ENCODE results near the gene GMPR2. TPM values are rescaled to one million over a fixed set of nuclear protein-coding genes. Genes with fewer than 3 reads are reported as not detected.
A peak's percentile ranks its signal among the peaks of the same experiment; 100 is the strongest.

GMPR2 gene
- total and polyA plus RNA-seq, 2 experiments from 2014 or later = 60.6 to 70.6 TPM

DNA sequence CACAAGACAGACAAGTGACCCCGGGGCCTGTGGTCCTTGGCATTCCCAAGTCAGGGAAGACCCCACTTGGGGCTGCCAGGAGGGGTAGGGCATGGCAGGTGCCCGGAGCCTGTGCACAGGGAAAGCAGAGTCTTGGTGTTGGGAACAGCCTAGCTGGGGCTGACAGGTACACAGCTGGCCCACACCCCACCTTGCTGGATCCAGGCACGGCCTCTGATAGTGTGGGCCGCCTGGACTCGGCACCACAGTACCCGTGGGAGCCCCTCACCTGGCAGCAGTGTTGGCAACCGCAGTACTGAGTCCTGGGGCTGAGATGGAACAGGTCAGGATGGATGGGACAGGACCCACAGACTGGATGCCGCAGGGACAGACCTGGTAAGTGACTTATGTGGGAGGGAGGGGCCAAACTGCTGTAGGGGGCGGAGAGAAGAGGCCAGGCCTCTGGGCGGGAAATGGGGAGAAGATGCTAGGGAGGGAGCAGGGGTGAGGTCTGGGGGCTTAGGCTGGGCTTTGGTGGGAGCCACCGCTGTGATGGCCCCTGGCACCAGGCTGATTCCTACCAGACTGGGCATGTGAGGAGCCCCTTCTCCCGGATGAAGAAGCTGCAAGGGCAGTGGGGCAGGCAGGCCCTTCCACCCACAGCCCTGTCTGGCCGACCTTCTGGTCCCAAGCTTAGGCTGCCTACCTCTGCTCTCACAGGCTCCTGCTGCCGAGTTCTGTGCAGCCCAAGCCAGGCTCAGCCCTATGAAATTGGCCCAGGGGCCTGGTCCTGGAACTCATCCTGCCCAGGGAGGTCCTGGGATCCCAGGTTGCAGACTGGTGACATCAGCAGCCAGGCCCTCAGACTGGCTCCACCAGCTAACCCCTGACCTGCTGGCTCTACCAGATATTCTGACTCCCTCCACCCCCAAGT lies 30.3 kb downstream of the GMPR2 start, which contains the start of gene TGM1:
TGM1 (minus strand) TSS at position 357 of the 913 bp plus-strand sequence. CDS start 825 bp downstream, outside the sequence.
- H3K4me3 ChIP-seq = no peak within 1 kb of the TSS
- no peak within 1 kb of the TSS for H2AFZ ChIP-seq
- Mint-ChIP-seq H3K36me3 (ENCODE audit: low read depth) (peaks cover 6% of the 10 kb centered on the region; the same call in 2 of the 3 replicates), H3K27me3 (ENCODE audit: insufficient read depth, low read depth, poor library complexity) (peaks cover 13% of the 10 kb centered on the region), H3K9me3 (no peaks in the 10 kb centered on the region), H3K27ac (no peak within 1 kb of the TSS), H3K4me1 (peaks cover 7% of the 10 kb centered on the region), H3K4me3 (no peak within 1 kb of the TSS)
- H3K79me2 ChIP-seq (replicated peaks; ENCODE audit: insufficient read depth) = no peaks in the 10 kb centered on the region
- DNase-seq (ENCODE audit: low spot score) (peak; percentile 56), ATAC-seq (peak; percentile 72)
- no peaks in the 10 kb centered on the region for H3K4me1 ChIP-seq (ENCODE audit: insufficient read depth)
- no peaks in the 10 kb centered on the region for H4K20me1 ChIP-seq (replicated peaks; ENCODE audit: insufficient read depth)
- H3K9me2 ChIP-seq (ENCODE audit: insufficient read depth) = no peaks in the 10 kb centered on the region
- no peak within 1 kb of the TSS for H3K27ac ChIP-seq (ENCODE audit: low read depth)
- H3K4me2 ChIP-seq = no peak within 1 kb of the TSS
- no peaks in the 10 kb centered on the region for H3K27me3 ChIP-seq (ENCODE audit: insufficient read depth)
- H3F3A ChIP-seq (replicated peaks; ENCODE audit: low read depth) = no peaks in the 10 kb centered on the region
- TF ChIP-seq, protein P1, sequence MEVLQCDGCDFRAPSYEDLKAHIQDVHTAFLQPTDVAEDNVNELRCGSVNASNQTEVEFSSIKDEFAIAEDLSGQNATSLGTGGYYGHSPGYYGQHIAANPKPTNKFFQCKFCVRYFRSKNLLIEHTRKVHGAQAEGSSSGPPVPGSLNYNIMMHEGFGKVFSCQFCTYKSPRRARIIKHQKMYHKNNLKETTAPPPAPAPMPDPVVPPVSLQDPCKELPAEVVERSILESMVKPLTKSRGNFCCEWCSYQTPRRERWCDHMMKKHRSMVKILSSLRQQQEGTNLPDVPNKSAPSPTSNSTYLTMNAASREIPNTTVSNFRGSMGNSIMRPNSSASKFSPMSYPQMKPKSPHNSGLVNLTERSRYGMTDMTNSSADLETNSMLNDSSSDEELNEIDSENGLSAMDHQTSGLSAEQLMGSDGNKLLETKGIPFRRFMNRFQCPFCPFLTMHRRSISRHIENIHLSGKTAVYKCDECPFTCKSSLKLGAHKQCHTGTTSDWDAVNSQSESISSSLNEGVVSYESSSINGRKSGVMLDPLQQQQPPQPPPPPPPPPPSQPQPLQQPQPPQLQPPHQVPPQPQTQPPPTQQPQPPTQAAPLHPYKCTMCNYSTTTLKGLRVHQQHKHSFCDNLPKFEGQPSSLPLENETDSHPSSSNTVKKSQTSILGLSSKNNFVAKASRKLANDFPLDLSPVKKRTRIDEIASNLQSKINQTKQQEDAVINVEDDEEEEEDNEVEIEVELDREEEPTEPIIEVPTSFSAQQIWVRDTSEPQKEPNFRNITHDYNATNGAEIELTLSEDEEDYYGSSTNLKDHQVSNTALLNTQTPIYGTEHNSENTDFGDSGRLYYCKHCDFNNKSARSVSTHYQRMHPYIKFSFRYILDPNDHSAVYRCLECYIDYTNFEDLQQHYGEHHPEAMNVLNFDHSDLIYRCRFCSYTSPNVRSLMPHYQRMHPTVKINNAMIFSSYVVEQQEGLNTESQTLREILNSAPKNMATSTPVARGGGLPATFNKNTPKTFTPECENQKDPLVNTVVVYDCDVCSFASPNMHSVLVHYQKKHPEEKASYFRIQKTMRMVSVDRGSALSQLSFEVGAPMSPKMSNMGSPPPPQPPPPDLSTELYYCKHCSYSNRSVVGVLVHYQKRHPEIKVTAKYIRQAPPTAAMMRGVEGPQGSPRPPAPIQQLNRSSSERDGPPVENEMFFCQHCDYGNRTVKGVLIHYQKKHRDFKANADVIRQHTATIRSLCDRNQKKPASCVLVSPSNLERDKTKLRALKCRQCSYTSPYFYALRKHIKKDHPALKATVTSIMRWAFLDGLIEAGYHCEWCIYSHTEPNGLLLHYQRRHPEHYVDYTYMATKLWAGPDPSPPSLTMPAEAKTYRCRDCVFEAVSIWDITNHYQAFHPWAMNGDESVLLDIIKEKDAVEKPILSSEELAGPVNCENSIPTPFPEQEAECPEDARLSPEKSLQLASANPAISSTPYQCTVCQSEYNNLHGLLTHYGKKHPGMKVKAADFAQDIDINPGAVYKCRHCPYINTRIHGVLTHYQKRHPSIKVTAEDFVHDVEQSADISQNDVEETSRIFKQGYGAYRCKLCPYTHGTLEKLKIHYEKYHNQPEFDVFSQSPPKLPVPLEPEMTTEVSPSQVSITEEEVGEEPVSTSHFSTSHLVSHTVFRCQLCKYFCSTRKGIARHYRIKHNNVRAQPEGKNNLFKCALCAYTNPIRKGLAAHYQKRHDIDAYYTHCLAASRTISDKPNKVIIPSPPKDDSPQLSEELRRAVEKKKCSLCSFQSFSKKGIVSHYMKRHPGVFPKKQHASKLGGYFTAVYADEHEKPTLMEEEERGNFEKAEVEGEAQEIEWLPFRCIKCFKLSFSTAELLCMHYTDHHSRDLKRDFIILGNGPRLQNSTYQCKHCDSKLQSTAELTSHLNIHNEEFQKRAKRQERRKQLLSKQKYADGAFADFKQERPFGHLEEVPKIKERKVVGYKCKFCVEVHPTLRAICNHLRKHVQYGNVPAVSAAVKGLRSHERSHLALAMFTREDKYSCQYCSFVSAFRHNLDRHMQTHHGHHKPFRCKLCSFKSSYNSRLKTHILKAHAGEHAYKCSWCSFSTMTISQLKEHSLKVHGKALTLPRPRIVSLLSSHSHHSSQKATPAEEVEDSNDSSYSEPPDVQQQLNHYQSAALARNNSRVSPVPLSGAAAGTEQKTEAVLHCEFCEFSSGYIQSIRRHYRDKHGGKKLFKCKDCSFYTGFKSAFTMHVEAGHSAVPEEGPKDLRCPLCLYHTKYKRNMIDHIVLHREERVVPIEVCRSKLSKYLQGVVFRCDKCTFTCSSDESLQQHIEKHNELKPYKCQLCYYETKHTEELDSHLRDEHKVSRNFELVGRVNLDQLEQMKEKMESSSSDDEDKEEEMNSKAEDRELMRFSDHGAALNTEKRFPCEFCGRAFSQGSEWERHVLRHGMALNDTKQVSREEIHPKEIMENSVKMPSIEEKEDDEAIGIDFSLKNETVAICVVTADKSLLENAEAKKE (CRISPR knock-in tag; IDR thresholded peaks at IDR 0.05) = no peak
- TF ChIP-seq ZNF114 (CRISPR knock-in tag; IDR thresholded peaks at IDR 0.05) = no peak
- no peak for TF ChIP-seq STAT1 (IDR thresholded peaks at IDR 0.05; ENCODE audit: unreplicated experiment)
- TF ChIP-seq EZH2 (IDR thresholded peaks at IDR 0.05; ENCODE audit: low read depth, unreplicated experiment) = no peak
- TF ChIP-seq, protein P2, sequence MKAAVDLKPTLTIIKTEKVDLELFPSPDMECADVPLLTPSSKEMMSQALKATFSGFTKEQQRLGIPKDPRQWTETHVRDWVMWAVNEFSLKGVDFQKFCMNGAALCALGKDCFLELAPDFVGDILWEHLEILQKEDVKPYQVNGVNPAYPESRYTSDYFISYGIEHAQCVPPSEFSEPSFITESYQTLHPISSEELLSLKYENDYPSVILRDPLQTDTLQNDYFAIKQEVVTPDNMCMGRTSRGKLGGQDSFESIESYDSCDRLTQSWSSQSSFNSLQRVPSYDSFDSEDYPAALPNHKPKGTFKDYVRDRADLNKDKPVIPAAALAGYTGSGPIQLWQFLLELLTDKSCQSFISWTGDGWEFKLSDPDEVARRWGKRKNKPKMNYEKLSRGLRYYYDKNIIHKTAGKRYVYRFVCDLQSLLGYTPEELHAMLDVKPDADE (IDR thresholded peaks at IDR 0.05) = no peak
- TF ChIP-seq ZNF331 (CRISPR knock-in tag; IDR thresholded peaks at IDR 0.05; ENCODE audit: low read depth) = no peak
- TF ChIP-seq JUNB (IDR thresholded peaks at IDR 0.05; ENCODE audit: unreplicated experiment) = no peak
- TF ChIP-seq, protein P3, sequence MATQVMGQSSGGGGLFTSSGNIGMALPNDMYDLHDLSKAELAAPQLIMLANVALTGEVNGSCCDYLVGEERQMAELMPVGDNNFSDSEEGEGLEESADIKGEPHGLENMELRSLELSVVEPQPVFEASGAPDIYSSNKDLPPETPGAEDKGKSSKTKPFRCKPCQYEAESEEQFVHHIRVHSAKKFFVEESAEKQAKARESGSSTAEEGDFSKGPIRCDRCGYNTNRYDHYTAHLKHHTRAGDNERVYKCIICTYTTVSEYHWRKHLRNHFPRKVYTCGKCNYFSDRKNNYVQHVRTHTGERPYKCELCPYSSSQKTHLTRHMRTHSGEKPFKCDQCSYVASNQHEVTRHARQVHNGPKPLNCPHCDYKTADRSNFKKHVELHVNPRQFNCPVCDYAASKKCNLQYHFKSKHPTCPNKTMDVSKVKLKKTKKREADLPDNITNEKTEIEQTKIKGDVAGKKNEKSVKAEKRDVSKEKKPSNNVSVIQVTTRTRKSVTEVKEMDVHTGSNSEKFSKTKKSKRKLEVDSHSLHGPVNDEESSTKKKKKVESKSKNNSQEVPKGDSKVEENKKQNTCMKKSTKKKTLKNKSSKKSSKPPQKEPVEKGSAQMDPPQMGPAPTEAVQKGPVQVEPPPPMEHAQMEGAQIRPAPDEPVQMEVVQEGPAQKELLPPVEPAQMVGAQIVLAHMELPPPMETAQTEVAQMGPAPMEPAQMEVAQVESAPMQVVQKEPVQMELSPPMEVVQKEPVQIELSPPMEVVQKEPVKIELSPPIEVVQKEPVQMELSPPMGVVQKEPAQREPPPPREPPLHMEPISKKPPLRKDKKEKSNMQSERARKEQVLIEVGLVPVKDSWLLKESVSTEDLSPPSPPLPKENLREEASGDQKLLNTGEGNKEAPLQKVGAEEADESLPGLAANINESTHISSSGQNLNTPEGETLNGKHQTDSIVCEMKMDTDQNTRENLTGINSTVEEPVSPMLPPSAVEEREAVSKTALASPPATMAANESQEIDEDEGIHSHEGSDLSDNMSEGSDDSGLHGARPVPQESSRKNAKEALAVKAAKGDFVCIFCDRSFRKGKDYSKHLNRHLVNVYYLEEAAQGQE (IDR thresholded peaks at IDR 0.05; ENCODE audit: unreplicated experiment) = no peak
- TF ChIP-seq, protein P4, sequence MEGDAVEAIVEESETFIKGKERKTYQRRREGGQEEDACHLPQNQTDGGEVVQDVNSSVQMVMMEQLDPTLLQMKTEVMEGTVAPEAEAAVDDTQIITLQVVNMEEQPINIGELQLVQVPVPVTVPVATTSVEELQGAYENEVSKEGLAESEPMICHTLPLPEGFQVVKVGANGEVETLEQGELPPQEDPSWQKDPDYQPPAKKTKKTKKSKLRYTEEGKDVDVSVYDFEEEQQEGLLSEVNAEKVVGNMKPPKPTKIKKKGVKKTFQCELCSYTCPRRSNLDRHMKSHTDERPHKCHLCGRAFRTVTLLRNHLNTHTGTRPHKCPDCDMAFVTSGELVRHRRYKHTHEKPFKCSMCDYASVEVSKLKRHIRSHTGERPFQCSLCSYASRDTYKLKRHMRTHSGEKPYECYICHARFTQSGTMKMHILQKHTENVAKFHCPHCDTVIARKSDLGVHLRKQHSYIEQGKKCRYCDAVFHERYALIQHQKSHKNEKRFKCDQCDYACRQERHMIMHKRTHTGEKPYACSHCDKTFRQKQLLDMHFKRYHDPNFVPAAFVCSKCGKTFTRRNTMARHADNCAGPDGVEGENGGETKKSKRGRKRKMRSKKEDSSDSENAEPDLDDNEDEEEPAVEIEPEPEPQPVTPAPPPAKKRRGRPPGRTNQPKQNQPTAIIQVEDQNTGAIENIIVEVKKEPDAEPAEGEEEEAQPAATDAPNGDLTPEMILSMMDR (conservative IDR thresholded peaks at IDR 0.05; ENCODE audit: low read depth in 2 of 2) = no peak
- no peaks in the 10 kb centered on the region for H3K36me3 ChIP-seq (ENCODE audit: insufficient read depth)
